Ecto neural progenitor cell (in vitro differentiated cells): ENCODE measurements around the gene PCNX1.
A peak's percentile ranks its signal among the peaks of the same experiment; 100 is the strongest.

Source experiments
- DNase-seq: peaks from one replicate; pipeline ENCODE4 v3.0.0-alpha.2; 2018; ENCODE audit warnings: low spot score

Gene PCNX1

GRCh38 chr14:70888681-70889175 is 18.5 kb upstream of the PCNX1 start:
- DNase-seq = no peak

- no peak for DNase-seq
These were observed 17.7 kb upstream of the PCNX1 start for GRCh38 chr14:70889555-70889954.

GRCh38 chr14:70890826-70891659 is 16.2 kb upstream of the PCNX1 start:
- DNase-seq = no peak

DNA sequence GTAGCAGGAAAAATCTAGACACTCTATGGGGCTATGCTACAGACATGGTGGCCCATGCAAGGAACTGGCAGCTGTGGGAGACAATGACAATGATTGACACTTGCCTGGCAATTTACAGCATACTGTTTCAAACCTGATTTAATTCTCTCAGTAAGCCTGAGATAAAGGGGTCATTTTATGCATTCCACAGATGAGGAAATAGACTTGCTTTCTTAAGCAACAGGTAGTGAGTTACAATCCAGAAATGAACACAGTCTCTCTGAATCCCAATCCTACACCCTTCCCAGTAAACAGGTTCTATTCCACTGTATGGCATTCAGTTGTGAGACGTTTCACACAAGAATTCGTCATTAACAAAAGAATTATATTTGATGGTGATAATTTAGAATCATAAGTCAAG is 15.5 kb upstream of the PCNX1 start:
- no peak for DNase-seq

DNA sequence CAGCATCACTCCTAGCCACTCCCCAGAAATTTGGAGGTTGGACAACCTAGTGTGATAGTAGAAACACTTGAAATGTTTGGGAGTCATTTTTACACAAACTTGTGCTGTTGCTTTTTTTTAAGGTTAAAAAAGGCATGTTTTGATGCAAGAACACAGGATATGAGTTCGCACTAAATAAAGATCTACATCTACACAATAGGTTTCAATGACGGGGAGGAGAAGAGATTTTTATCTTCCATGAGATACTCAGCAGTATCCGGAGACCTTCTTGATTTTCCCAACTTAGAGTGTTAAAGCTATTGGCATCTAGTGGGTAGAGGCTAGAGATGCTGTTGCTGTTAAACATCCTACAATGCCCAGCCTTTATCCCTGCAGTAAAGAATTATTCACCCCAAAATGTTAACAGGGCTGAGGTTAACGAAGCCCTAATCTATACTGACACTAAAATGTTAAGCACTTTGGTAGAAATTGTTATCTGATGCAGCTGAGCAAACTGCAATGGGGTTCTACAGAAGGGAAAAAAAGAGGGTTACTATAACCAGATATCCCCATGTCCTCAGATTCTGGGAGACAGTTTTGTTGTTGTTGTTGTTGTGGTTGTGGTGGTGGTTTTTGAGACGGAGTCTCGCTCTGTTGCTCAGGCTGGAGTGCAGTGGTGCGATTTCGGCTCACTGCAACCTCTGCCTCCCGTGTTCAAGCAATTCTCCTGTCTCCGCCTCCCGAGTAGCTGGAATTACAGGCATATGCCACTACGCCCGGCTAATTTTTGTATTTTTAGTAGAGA is 14.0 kb upstream of the PCNX1 start:
- no peak for DNase-seq

- no peak for DNase-seq
These were observed 13.4 kb upstream of the PCNX1 start for GRCh38 chr14:70893858-70894291.

- DNase-seq = no peak
These were observed 12.4 kb upstream of the PCNX1 start for GRCh38 chr14:70894868-70895267.

- DNase-seq = no peak
These were observed 10.9 kb upstream of the PCNX1 start for GRCh38 chr14:70896317-70896716.

DNA sequence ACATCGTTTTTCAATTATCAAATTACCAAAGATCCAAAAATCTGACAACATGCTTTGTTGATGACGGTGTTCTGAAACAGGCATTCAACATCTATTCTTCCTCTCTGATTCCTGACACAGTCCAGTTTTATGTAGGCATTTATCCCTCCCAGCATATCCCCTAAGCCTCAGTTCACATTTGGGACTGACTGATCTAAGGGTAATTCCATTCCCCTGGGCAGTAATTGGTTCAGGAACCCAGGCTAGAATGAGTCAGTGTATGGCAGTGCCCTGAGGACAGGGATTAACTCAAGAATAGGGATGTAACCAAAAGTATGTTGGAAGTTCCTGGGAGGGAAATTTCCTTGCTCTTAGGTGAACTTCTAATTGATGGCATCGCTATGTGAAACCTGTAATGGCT is 10.3 kb upstream of the PCNX1 start:
- DNase-seq = no peak

DNA sequence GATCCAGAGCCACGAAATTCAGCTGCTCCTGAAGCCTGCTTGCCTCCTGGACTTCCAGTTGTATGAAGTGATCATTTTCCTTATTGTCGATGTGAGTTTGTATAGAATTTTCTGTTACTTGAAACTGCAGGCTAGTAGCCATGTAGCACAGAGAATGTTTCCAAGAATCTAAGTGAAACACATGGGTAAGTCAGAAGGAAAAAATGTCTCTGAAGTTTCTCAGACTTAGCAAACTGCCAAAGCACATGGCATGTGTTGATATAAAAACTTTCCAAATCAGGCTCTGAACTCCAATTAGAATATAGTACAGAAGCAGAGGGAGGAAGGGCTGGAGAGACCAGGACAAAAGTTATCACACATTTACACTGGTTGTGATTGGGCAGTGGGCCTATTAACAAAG is 9.8 kb upstream of the PCNX1 start:
- DNase-seq = no peak

GRCh38 chr14:70898111-70898745 is 9.0 kb upstream of the PCNX1 start:
- no peak for DNase-seq

DNA sequence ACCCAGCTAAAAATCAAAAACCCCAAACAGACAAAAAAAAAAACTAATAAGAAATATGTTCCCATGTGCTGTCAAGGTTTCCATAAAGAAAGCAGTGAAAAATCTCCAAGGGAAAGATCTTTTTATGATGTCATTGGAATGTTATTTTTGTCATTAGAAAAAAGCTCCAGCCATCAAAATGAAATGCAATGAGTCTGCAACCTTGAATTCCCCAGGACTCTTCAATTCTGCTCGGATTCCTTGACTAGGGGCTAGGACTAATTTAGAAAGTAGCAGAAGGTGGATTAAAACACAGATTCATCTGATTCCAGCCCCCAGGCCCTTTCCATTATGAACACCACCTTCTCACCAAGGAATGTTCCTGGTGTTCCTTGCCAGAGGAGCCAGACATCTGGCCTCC is 6.0 kb upstream of the PCNX1 start:
- DNase-seq = no peak

DNA sequence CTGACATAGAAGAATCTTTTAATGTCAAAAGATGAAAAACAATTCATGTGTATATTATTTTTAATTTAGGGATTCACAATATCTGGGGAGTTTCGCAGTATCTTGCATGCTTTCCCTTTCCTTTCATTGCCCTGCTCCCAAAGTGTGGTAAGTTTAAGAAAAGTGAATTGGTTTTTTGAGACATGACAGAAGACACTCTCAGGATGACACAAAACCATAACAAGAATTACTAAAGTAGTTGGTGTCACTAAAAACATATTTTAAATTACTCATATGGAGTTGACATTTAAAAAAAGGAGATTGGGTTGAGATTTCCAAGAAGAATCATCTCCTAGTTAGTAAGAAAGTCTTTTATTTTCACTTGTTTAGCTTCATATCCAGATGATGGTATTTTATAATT is 5.1 kb upstream of the PCNX1 start:
- DNase-seq = no peak

GRCh38 chr14:70904373-70904772 is 2.9 kb upstream of the PCNX1 start:
- no peak for DNase-seq

DNA sequence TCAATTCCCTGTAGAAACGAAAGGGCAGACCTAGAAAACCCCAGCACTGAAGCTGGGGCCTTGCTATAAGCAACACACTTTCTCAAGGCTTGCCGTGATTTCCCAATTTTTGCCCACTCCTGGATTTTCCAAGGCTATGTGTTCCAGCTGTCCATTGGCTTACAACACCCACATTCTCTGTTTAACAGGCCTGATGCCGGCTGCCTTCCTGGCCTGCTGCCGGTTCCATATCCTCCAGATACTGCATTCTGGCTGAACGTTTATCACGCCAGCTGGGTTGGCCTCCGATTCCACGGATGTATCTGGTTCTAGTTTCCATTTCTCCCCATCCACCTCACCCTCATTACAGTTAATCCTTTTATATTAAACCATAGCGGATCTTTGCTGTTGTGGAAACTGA is 2.0 kb upstream of the PCNX1 start:
- DNase-seq = no peak

DNA sequence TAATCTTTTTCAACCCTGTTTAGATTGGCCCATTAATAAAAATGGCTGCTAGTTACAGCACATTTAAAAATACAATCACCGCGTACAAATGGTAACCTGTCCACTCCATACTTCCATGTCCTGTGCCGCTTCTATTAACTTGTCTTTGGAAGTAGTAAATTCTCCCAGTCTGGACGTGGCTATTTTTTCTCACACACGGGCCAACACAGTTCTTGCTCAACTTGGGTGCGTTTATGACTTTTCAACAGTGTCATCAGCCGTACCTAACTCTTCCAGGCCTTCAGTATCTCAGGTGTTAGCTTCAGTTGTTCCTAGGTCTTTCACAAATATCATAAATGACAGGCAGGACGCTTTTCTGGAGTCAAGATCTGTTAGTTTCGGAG is 475 bp upstream of the PCNX1 start:
- no peak for DNase-seq

- DNase-seq = peak; percentile 73
These were observed 1.0 kb downstream of the PCNX1 start for GRCh38 chr14:70907996-70908934.

- DNase-seq = no peak
These were observed 1.8 kb downstream of the PCNX1 start for GRCh38 chr14:70908935-70909641.

DNA sequence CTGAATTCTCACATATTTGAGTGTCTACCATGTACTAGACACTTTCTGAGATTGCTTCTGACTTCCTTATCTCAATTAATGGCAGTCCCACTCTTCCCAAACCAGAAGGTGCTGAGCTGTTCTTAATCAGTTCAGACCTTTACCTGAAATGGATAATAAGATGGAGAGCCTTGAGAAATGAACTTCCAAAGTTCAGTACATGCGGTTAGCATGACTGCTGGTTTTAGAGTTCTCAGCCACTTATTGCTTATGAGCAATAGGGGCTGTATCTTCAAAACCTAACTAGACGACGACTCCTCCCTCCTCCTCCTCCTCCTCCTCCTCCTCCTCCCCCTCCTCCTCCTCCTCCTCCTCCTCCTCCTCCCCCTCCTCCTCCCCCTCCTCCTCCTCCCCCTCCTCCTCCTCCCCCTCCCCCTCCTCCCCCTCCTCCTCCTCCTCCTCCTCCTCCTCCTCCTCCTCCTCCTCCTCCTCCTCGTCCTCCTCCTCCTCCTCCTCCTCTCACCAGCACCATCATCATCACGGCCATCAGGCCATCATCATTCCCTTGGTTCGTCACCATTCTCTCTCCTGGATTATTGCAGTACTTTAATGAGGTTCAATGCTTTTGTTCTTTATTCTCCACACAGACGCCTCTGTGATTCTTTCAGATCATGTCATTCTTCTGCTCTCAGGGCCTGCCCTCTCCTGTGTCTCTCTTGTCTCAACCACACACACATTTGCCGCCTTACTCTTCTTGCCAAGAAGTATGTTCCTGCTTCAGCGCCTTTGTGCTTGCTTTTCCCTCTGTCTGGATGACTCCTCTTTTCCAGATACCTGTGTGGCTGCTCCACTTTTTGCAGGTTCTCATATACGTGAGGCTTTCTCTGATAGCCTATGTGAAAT is 2.7 kb downstream of the PCNX1 start:
- DNase-seq = no peak

GRCh38 chr14:70915415-70915814 is 8.2 kb downstream of the PCNX1 start:
- no peak for DNase-seq
